ENCODE results near the gene ERP44. TPM values are rescaled to one million over a fixed set of nuclear protein-coding genes. Genes with fewer than 3 reads are reported as not detected.
"Not testable (repeated sequence)": the region's sequence is repeated elsewhere in the genome, so short reads cannot be mapped to it uniquely, and the experiment has no call there.

Gene ERP44
- 21.5 and 22.0 TPM in 2 replicates for total RNA-seq

- H3K36me3 Mint-ChIP-seq (ENCODE audit: low read depth), result peaks cover 8% of the 10 kb centered on the region
- H3K4me1 Mint-ChIP-seq (ENCODE audit: low read depth), result peaks cover 27% of the 10 kb centered on the region
- peak within 1 kb of the TSS; percentile 96 for H3K4me3 Mint-ChIP-seq (ENCODE audit: low read depth)
- H3K27ac Mint-ChIP-seq, result peak within 1 kb of the TSS; percentile 91
- intact Hi-C loops (cut with micrococcal nuclease), result loop anchor here (1.0 to 10.0 kb wide), 3 partner anchors 15 to 874 kb away; partner anchors contain the start of genes ALG2, NR4A3 and SEC61B
- H3K27me3 Mint-ChIP-seq (ENCODE audit: low read depth), result no peaks in the 10 kb centered on the region
- H3K9me3 Mint-ChIP-seq, result no peaks in the 10 kb centered on the region
- peak; percentile 97 for DNase-seq (ENCODE audit: low spot score)
These were observed at the start of gene ERP44, which contains the start of gene INVS for GRCh38 chr9:100098887-100099721. Gene ERP44 (minus strand): TSS chr9:100099000. CDS start chr9:100098840, 160 bp downstream. Gene INVS (plus strand): TSS chr9:100099243. CDS start chr9:100104522, 5,279 bp downstream.

- H3K9me3 Mint-ChIP-seq; intact Hi-C loops (cut with micrococcal nuclease); H3K27me3 Mint-ChIP-seq (ENCODE audit: low read depth); H3K4me3 Mint-ChIP-seq (ENCODE audit: low read depth); H3K27ac Mint-ChIP-seq; H3K4me1 Mint-ChIP-seq (ENCODE audit: low read depth); H3K36me3 Mint-ChIP-seq (ENCODE audit: low read depth); DNase-seq (ENCODE audit: low spot score): not testable (repeated sequence)
These were observed 47.2 kb upstream of the ERP44 start for GRCh38 chr9:100145976-100146375.

- H3K27me3 Mint-ChIP-seq (ENCODE audit: low read depth); H3K9me3 Mint-ChIP-seq; H3K27ac Mint-ChIP-seq; H3K36me3 Mint-ChIP-seq (ENCODE audit: low read depth); DNase-seq (ENCODE audit: low spot score); H3K4me1 Mint-ChIP-seq (ENCODE audit: low read depth); intact Hi-C loops (cut with micrococcal nuclease); H3K4me3 Mint-ChIP-seq (ENCODE audit: low read depth): not testable (repeated sequence)
These were observed 46.6 kb upstream of the ERP44 start for GRCh38 chr9:100145167-100145934.

DNA sequence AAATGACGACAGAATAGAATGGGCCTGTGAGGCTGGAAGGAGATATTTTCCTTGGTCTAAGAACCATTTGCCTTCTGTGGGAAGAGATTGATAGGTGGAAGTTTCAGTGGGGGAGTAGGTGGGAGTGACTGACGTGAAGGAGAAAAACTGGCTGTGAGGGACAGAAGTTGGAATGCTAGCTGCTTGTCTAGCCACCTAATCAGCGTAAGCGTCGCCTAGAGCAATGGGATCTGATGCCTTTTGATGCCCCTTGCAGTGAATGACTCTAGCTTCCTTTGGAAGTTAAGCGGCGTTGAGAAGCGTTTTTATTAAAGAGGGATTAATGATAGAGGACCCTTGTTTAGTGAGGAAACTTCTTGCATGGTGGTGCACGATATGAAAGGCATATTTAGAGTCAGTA, 43.1 kb upstream of the ERP44 start:
- H3K27ac Mint-ChIP-seq; intact Hi-C loops (cut with micrococcal nuclease); H3K27me3 Mint-ChIP-seq (ENCODE audit: low read depth); H3K36me3 Mint-ChIP-seq (ENCODE audit: low read depth); H3K4me3 Mint-ChIP-seq (ENCODE audit: low read depth); DNase-seq (ENCODE audit: low spot score); H3K4me1 Mint-ChIP-seq (ENCODE audit: low read depth); H3K9me3 Mint-ChIP-seq: not testable (repeated sequence)

DNA sequence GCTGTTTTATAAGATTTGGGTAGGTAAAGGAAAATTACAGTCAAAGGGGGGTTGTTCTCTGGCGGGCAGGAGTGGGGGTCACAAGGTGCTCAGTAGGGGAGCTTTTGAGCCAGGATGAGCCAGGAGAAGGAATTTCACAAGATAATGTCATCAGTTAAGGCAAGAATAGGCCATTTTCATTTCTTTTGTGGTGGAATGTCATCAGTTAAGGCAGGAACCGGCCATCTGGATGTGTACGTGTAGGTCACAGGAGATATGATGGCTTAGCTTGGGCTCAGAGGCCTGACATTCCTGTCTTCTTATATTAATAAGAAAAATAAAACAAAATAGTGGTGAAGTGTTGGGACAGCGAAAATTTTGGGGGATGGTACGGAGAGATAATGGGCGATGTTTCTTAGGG, 41.5 kb upstream of the ERP44 start:
- DNase-seq (ENCODE audit: low spot score); H3K9me3 Mint-ChIP-seq; intact Hi-C loops (cut with micrococcal nuclease); H3K27ac Mint-ChIP-seq; H3K36me3 Mint-ChIP-seq (ENCODE audit: low read depth); H3K4me3 Mint-ChIP-seq (ENCODE audit: low read depth); H3K27me3 Mint-ChIP-seq (ENCODE audit: low read depth); H3K4me1 Mint-ChIP-seq (ENCODE audit: low read depth): not testable (repeated sequence)

DNA sequence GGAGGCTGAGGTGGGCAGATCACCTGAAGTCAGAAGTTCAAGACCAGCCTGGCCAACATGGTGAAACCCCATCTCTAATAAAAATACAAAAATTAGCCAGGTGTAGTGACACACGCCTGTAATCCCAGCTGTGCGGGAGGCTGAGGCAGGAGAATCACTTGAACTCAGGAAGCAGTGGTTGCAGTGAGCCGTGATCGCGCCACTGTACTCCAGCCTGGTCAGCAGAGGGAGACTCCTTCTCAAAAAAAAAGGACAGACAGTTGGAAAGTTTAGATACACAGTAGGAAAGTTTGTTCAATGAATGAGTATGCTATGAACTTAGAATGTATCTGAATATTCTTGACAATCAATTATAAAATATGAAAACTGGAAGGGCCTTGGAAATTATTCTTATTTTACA, 38.0 kb upstream of the ERP44 start:
- intact Hi-C loops (cut with micrococcal nuclease); H3K36me3 Mint-ChIP-seq (ENCODE audit: low read depth); DNase-seq (ENCODE audit: low spot score); H3K4me3 Mint-ChIP-seq (ENCODE audit: low read depth); H3K27ac Mint-ChIP-seq; H3K9me3 Mint-ChIP-seq; H3K4me1 Mint-ChIP-seq (ENCODE audit: low read depth); H3K27me3 Mint-ChIP-seq (ENCODE audit: low read depth): not testable (repeated sequence)

DNA sequence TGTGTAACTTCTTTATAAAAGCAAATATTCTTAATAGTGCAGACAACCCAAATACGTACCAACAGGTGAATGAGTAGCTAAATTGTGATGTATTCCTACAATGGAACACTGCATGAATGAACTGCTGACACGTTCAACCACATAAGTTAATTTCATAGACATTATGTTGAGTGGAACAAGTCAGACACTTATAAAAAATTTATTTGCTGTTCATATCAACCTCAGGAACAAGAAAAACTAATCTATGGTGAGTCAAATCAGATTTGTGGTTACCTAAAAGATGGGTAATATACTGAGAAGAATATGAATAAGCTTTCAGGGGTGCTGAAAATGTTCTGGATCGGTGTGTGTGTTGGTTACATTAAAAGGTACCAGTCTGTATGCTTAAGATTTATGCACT, 35.9 kb upstream of the ERP44 start:
- Mint-ChIP-seq H3K36me3 (ENCODE audit: low read depth) (peaks cover 4% of the 10 kb centered on the region), H3K4me1 (ENCODE audit: low read depth) (peaks cover 5% of the 10 kb centered on the region), H3K9me3 (no peaks in the 10 kb centered on the region), H3K4me3 (ENCODE audit: low read depth) (no peak overlapping the region), H3K27ac (no peak overlapping the region), H3K27me3 (ENCODE audit: low read depth) (no peaks in the 10 kb centered on the region)
- DNase-seq (ENCODE audit: low spot score), result no peak
- intact Hi-C loops (cut with micrococcal nuclease), result no loop called here

DNA sequence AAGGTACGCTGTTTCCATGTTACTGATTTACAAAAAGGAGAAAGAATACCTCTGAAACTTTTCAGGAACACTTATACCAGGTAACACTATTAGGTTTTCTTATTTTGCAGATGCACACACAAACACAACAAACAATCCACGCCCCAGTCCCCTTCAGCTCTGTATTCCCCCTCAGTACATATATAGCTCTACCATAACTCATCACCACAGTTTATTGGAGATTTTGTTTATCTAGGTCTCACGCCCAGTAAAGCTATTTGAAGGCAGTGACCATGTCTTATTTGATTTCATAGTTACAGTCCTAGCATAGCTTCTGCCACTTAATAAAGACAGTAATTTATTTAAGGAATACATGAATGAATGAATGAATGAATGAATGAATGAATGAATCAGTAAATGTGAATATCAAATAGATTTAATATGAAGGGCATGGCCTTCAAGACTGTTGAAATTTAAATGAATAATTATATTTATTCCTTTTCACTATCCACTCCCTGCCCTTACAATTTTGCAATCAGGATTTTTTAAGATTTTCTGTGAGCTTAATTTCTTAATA, 33.2 kb upstream of the ERP44 start:
- no peak overlapping the region for H3K27ac Mint-ChIP-seq
- peaks cover 8% of the 10 kb centered on the region for H3K36me3 Mint-ChIP-seq (ENCODE audit: low read depth)
- H3K27me3 Mint-ChIP-seq (ENCODE audit: low read depth), result no peaks in the 10 kb centered on the region
- H3K4me1 Mint-ChIP-seq (ENCODE audit: low read depth), result peaks cover 5% of the 10 kb centered on the region
- intact Hi-C loops (cut with micrococcal nuclease), result no loop called here
- H3K9me3 Mint-ChIP-seq, result no peaks in the 10 kb centered on the region
- DNase-seq (ENCODE audit: low spot score), result no peak
- H3K4me3 Mint-ChIP-seq (ENCODE audit: low read depth), result no peak overlapping the region

DNA sequence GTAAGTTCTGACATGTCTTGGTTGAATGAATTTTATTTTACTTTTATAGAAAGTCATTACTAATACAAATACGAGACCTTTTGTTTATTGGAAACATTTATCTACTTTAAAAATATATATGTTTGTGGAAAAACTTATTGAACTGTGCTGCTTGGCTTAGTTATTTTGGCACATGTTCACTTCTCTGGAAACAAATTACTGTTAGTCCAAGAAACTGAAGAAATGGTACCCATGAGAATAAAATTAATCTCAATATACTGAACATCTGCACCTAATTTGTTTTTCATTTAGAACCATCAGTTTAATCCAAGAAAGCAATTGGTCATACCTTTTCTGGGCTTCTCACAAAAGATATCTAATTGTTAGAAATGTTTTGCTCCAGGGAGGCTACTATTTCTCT, 32.4 kb upstream of the ERP44 start:
- no peak for DNase-seq (ENCODE audit: low spot score)
- Mint-ChIP-seq H3K4me3 (ENCODE audit: low read depth) (no peak overlapping the region), H3K4me1 (ENCODE audit: low read depth) (peaks cover 5% of the 10 kb centered on the region), H3K27ac (no peak overlapping the region), H3K9me3 (no peaks in the 10 kb centered on the region), H3K36me3 (ENCODE audit: low read depth) (peaks cover 11% of the 10 kb centered on the region), H3K27me3 (ENCODE audit: low read depth) (no peaks in the 10 kb centered on the region)
- intact Hi-C loops (cut with micrococcal nuclease), result no loop called here

- DNase-seq (ENCODE audit: low spot score), result no peak
- Mint-ChIP-seq H3K27ac (no peak overlapping the region), H3K36me3 (ENCODE audit: low read depth) (peaks cover 17% of the 10 kb centered on the region), H3K4me1 (ENCODE audit: low read depth) (peaks cover 5% of the 10 kb centered on the region), H3K9me3 (no peaks in the 10 kb centered on the region), H3K27me3 (ENCODE audit: low read depth) (no peaks in the 10 kb centered on the region), H3K4me3 (ENCODE audit: low read depth) (no peak overlapping the region)
- intact Hi-C loops (cut with micrococcal nuclease), result no loop called here
These were observed 31.0 kb upstream of the ERP44 start for GRCh38 chr9:100129772-100130171.

- DNase-seq (ENCODE audit: low spot score), result no peak
- H3K27me3 Mint-ChIP-seq (ENCODE audit: low read depth), result no peaks in the 10 kb centered on the region
- H3K36me3 Mint-ChIP-seq (ENCODE audit: low read depth), result peaks cover 16% of the 10 kb centered on the region
- intact Hi-C loops (cut with micrococcal nuclease), result no loop called here
- no peaks in the 10 kb centered on the region for H3K4me1 Mint-ChIP-seq (ENCODE audit: low read depth)
- no peak overlapping the region for H3K4me3 Mint-ChIP-seq (ENCODE audit: low read depth)
- no peaks in the 10 kb centered on the region for H3K9me3 Mint-ChIP-seq
- H3K27ac Mint-ChIP-seq, result no peak overlapping the region
These were observed 27.6 kb upstream of the ERP44 start for GRCh38 chr9:100126423-100126822.

GRCh38 chr9:100125910-100126309, 27.1 kb upstream of the ERP44 start:
- no peak for DNase-seq (ENCODE audit: low spot score)
- intact Hi-C loops (cut with micrococcal nuclease), result no loop called here
- Mint-ChIP-seq H3K36me3 (ENCODE audit: low read depth) (peaks cover 16% of the 10 kb centered on the region), H3K4me1 (ENCODE audit: low read depth) (no peaks in the 10 kb centered on the region), H3K4me3 (ENCODE audit: low read depth) (no peak overlapping the region), H3K27me3 (ENCODE audit: low read depth) (no peaks in the 10 kb centered on the region), H3K9me3 (no peaks in the 10 kb centered on the region), H3K27ac (no peak overlapping the region)

- no peaks in the 10 kb centered on the region for H3K9me3 Mint-ChIP-seq
- no peaks in the 10 kb centered on the region for H3K27me3 Mint-ChIP-seq (ENCODE audit: low read depth)
- no peak overlapping the region for H3K4me3 Mint-ChIP-seq (ENCODE audit: low read depth)
- intact Hi-C loops (cut with micrococcal nuclease), result no loop called here
- H3K36me3 Mint-ChIP-seq (ENCODE audit: low read depth), result peaks cover 20% of the 10 kb centered on the region
- H3K27ac Mint-ChIP-seq, result no peak overlapping the region
- no peak for DNase-seq (ENCODE audit: low spot score)
- peaks cover 5% of the 10 kb centered on the region for H3K4me1 Mint-ChIP-seq (ENCODE audit: low read depth)
These were observed 26.4 kb upstream of the ERP44 start for GRCh38 chr9:100125236-100125635.
